Lower leg skin (tissue), 4 donors: ENCODE data around the gene CYFIP1. TPM values are rescaled to one million over a fixed set of nuclear protein-coding genes. Genes with fewer than 3 reads are reported as not detected.

Experiments used
- DNase-seq, 2 donors: peaks; one replicate each; pipeline ENCODE4 v3.0.0-alpha.2; 2019; ENCODE audit warnings: low spot score in 2 of 2
- H3K4me3 ChIP-seq: fragments of 200-600 bp; sonication (generic); 2 replicates; pipeline ENCODE4 v1.5.1; 2017; ENCODE audit warnings: mild to moderate bottlenecking, low read depth; ENCODE audit not compliant: poor library complexity, severe bottlenecking
- POLR2A ChIP-seq, 2 donors: fragments of 450-650 bp; IDR thresholded peaks; one replicate each; pipeline ENCODE4 v1.6.1; 2016 to 2017; ENCODE audit warnings: antibody characterized with exemption in 2 of 2, mild to moderate bottlenecking in 1 of 2, moderate library complexity in 1 of 2
- WGBS, 2 donors: methylation state at CpG; one replicate each; pipeline ENCODE4 v1.1.5; 2018; 5-methylcytosine and 5-hydroxymethylcytosine counted together
- intact Hi-C: fragments of 100-400 bp; cut with DNase I; formaldehyde crosslinking; loops from one replicate; pipeline ENCODE4 v1.15.0; 2023; ENCODE audit warnings: low total_unique reads
- total RNA-seq, 4 donors: library from RNA; depleted of rRNA; stranded (reverse); fragments of >200 nt; gene quantifications; one replicate each; pipeline ENCODE4 v1.1.0, GENCODE V29; 2016
- TF ChIP-seq, protein P1 (sequence below), 3 donors: fragments of 450-650 bp; IDR thresholded peaks; one replicate each; pipeline ENCODE4 v1.5.1; 2016; ENCODE audit warnings: antibody characterized with exemption in 3 of 3, mild to moderate bottlenecking in 3 of 3, moderate library complexity in 2 of 3

The CYFIP1 gene
- total RNA-seq, 4 donors from 2014 or later = 81.0 to 108 (median 94.6) TPM

GRCh38 chr15:22917556-22917955 lies 62.6 kb downstream of the CYFIP1 start:
- TF ChIP-seq, protein P1, sequence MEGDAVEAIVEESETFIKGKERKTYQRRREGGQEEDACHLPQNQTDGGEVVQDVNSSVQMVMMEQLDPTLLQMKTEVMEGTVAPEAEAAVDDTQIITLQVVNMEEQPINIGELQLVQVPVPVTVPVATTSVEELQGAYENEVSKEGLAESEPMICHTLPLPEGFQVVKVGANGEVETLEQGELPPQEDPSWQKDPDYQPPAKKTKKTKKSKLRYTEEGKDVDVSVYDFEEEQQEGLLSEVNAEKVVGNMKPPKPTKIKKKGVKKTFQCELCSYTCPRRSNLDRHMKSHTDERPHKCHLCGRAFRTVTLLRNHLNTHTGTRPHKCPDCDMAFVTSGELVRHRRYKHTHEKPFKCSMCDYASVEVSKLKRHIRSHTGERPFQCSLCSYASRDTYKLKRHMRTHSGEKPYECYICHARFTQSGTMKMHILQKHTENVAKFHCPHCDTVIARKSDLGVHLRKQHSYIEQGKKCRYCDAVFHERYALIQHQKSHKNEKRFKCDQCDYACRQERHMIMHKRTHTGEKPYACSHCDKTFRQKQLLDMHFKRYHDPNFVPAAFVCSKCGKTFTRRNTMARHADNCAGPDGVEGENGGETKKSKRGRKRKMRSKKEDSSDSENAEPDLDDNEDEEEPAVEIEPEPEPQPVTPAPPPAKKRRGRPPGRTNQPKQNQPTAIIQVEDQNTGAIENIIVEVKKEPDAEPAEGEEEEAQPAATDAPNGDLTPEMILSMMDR (IDR thresholded peaks at IDR 0.05) = no peak
- TF ChIP-seq POLR2A (IDR thresholded peaks at IDR 0.05) = no peak
- H3K4me3 ChIP-seq = no peak overlapping the region
- 91 to 94% methylated on average over 18 of the region's 18 CpGs for WGBS, 2 donors
- no peak for DNase-seq
- intact Hi-C loops = no loop called here

DNA sequence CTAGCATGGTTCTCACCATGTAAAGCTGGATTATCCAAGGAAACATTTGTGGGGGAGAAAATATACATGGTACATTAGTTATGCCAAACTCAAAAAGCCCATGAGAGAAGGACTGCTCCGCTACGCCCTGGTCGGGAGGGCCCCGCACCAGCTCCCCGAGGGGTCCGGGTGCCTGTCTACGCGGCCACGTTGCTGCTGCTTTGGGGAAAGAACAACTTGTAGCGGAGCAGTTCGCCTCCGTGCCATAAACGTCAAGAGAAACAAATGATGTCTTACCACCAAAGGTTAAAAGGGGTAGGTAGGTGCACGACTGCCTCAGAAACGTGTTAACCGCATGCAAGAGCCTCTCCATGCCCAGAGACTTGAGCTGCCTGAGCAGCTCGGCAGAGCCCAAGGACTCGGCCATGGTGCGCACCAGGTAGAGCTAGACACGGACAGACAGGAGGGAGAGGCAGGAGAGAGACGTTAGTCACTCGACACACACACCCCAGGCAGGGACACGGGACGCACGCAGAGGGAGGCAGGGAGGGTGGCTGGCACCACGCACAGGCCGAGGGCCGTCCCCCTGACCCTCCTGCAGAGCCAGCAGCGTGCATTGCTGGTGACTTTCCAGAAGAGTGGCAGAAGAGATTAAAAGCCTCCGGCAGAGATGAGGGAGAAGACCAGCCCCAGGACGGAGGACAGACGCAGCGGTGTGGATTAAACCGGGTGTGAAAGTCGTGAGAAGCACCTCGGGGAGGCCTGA lies 63.4 kb downstream of the CYFIP1 start:
- 95% methylated on average over 36 of the region's 36 CpGs for WGBS, 2 donors
- intact Hi-C loops = no loop called here
- no peak for TF ChIP-seq POLR2A (IDR thresholded peaks at IDR 0.05)
- TF ChIP-seq, protein P1 (IDR thresholded peaks at IDR 0.05) = no peak
- DNase-seq = no peak
- no peak overlapping the region for H3K4me3 ChIP-seq

DNA sequence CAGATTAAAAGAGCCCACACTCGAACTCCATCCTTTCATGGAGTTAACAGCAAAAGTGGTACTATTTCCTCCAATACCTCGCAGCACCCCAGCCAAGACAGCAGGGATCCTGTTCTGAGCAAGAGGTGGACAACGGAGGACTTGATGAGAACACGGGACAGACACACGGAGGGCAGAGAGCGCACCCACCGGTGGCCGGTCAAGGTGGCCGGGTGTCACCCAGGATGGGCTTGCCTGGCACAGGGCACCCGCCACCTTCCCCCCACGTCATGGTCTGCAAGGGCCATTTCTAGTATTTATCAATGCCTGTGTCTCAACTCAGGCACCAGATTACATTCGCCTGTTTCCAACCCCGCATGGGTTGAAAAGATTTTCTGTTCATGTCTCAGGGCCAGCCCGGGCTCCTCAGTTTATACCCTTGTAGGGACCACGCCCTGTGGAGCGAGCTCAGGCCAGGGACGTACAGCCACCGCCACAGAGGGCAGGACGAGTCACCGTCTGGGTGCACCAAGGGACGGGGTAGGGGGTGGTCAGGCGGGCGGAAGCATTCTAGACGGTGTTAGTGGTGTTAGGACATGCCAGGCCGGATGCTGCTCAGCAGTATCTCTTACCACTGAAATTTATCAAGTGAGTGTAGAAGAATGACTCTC lies 64.2 kb downstream of the CYFIP1 start:
- no peak for TF ChIP-seq POLR2A (IDR thresholded peaks at IDR 0.05)
- TF ChIP-seq, protein P1 (IDR thresholded peaks at IDR 0.05) = no peak
- intact Hi-C loops = no loop called here
- WGBS, 2 donors = 94 to 95% methylated on average over 25 of the region's 25 CpGs
- no peak for DNase-seq
- no peak overlapping the region for H3K4me3 ChIP-seq

GRCh38 chr15:22913646-22914380 lies 66.4 kb downstream of the CYFIP1 start:
- TF ChIP-seq, protein P1 (IDR thresholded peaks at IDR 0.05) = no peak
- TF ChIP-seq POLR2A (IDR thresholded peaks at IDR 0.05) = no peak
- no peak for DNase-seq
- WGBS, 2 donors = 94 to 95% methylated on average over 12 to 13 of the region's 13 CpGs
- H3K4me3 ChIP-seq = no peak overlapping the region
- intact Hi-C loops = no loop called here

DNA sequence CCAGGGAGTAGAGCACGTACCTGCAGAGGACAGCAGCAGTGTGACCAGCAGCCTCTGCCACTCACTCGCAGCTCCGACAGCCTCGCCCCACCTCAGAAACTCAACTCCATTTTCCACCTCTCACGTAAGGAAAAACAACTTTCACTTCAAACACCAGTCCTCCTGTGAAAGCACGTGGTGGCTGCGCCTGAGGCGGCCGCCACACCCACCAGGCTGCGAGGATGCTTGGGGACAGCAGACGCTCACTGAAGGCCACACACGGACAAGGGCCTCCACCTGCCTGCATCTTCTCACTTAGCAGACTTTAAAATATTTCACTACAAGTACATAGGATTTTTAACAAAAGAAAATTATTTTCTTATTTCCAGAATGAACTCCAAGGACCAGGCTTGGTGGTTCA lies 67.9 kb downstream of the CYFIP1 start:
- intact Hi-C loops = no loop called here
- no peak for DNase-seq
- WGBS, 2 donors = 92 to 93% methylated on average over 12 of the region's 12 CpGs

More for the DNA sequence above, 67.9 kb downstream of the CYFIP1 start:
- no peak for TF ChIP-seq POLR2A (IDR thresholded peaks at IDR 0.05)
- TF ChIP-seq, protein P1 (IDR thresholded peaks at IDR 0.05) = no peak
- no peak overlapping the region for H3K4me3 ChIP-seq
